ENCODE measurements around the gene DOC2B.

- TF ChIP-seq, protein P1, sequence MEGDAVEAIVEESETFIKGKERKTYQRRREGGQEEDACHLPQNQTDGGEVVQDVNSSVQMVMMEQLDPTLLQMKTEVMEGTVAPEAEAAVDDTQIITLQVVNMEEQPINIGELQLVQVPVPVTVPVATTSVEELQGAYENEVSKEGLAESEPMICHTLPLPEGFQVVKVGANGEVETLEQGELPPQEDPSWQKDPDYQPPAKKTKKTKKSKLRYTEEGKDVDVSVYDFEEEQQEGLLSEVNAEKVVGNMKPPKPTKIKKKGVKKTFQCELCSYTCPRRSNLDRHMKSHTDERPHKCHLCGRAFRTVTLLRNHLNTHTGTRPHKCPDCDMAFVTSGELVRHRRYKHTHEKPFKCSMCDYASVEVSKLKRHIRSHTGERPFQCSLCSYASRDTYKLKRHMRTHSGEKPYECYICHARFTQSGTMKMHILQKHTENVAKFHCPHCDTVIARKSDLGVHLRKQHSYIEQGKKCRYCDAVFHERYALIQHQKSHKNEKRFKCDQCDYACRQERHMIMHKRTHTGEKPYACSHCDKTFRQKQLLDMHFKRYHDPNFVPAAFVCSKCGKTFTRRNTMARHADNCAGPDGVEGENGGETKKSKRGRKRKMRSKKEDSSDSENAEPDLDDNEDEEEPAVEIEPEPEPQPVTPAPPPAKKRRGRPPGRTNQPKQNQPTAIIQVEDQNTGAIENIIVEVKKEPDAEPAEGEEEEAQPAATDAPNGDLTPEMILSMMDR (IDR thresholded peaks at IDR 0.05): no peak
- no peak for TF ChIP-seq POLR2A (IDR thresholded peaks at IDR 0.05)
Observed at GRCh38 chr17:185445-186138, 4.1 kb upstream of the DOC2B start.

Measured in lower leg skin (tissue), 3 donors.